HG03103 (cell line): Measurements from ENCODE around the gene CCDC116.
A peak's percentile ranks its signal among the peaks of the same experiment; 100 is the strongest.
"Not testable (repeated sequence)": the region's sequence is repeated elsewhere in the genome, so short reads cannot be mapped to it uniquely, and the experiment has no call there.

Experiments used
- ATAC-seq: cut with Tn5 transposase; IDR thresholded peaks from one replicate; pipeline ENCODE4 v1.9.1; 2021; ENCODE audit warnings: low read depth; ENCODE audit not compliant: unreplicated experiment

The CCDC116 gene

DNA sequence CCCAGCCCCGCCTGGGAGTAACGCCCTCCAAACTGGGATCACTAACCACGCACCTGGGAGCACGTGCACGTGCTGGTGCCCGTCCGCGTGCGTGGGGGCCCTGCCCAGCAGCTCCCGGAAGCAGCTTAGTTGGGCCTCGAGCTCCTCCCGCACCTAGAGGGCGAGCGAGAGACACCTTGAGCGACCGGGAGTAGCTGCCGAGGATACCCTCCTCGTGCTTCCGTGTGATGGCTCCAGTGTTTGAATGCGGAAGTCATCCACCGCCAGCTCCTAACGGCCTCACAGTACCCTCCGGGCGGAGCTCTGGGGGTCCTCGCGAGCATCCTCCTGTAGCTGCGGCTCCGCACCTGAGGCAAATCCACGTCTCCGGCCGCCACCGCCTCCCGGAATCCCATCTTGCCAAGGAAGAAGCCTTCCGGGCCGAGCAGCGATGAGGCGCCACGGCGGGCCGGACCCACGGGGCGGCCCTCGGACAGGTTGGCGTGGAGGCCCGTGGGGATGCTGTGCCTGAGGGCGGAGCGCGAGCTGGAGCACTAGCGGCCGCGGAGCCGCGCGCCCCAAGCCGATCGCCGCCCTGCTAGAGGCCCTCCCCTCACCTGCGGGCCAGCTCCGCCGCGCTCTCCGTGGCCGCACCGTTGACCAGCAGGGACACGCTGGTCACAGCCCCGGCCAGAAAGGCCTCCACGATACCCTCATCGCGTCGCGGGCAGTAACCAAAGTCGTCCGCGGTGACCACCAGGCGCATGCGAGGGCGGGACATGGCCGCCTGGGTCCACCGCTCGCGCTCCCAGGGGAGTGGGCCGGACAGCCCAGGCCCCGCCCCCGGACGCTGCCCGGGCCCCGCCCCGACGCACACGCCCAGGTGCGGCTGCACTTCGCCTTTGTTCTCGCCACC is 3.1 kb upstream of the CCDC116 start, which contains the start of gene YDJC:
YDJC (minus strand) TSS at position 768 of the 895 bp plus-strand sequence; CDS start at position 760, 8 bp downstream.
- peak; percentile 75 for ATAC-seq

- no peak for ATAC-seq
Measured at GRCh38 chr22:21631025-21631424, 1.5 kb upstream of the CCDC116 start.

DNA sequence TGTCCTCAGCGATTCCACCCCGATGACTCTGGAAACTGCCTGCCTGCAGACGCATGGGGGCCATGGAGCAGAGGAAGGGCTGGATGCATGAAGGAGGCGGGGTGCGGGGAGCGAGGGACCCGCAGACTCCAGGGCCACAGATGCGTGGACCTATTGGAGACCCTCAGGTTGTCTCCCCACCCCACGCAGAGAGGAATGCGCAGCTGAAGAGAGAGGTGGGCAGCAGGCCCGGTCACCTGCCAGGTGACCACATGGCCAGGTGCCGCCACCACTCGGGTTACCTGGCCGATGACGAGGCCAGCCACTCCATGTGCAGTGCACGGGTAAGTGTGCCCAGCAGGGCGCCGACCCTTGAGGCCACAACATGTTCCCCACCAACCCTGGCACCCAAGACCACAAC is 371 bp downstream of the CCDC116 start:
- no peak for ATAC-seq

- no peak for ATAC-seq
Measured at GRCh38 chr22:21633481-21633880, 921 bp downstream of the CCDC116 start.

DNA sequence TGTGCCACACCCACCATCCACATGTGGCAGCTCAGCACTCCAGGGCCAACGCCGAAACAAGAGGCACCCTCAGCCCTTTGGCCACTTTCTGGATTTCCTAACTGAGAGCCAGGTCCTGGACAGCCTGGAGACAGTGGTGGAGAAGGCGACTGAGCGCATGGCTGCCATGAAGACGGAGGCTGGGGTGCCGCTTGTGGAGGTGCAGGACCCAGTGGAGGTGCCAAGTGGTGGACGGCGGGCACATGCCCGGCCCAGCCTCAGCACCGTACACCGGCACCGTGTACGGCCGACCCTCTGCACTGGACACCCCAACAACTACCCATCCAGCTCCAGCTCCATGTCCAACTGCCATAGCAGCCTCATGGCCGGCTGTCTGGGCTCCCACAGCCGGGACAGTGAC is 1.5 kb downstream of the CCDC116 start:
- no peak for ATAC-seq

- ATAC-seq = no peak
Measured at GRCh38 chr22:21634844-21635243, 2.3 kb downstream of the CCDC116 start.

DNA sequence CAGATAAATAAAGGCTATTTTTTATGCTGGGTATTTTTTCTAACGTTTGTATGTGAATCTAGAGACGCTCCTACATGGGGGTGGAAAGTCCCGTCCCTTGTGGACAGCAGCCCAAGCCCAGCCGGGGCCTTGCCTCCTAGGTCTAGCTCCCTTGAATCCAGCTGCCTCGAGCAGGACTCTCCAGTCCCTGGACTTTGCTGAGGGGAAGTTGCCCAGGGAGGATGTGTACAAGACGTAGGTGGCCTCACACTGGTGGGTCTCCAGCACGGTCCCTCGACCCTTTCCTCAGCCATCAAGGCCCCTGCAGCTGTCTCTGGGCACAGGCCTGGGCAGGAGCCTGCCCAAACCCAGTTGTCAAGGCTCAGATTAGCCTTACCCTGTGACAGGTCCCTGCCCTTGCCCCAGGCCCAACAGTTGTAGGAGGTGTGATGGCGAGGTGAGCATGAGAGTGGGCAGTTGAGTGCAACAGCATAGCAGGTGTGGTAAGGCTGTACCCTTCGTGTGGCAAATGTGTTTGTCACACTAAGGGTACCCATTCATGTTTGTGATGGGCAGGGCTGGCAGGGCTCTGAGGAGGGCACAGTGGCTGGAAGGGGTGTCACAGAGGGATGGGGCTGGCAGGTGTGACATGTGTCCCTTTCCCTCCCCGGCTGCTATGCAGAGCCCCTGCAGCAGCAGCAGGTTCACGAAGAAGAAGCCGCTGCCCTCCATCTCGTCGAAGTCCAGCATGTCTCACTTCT is 3.4 kb downstream of the CCDC116 start:
- no peak for ATAC-seq

DNA sequence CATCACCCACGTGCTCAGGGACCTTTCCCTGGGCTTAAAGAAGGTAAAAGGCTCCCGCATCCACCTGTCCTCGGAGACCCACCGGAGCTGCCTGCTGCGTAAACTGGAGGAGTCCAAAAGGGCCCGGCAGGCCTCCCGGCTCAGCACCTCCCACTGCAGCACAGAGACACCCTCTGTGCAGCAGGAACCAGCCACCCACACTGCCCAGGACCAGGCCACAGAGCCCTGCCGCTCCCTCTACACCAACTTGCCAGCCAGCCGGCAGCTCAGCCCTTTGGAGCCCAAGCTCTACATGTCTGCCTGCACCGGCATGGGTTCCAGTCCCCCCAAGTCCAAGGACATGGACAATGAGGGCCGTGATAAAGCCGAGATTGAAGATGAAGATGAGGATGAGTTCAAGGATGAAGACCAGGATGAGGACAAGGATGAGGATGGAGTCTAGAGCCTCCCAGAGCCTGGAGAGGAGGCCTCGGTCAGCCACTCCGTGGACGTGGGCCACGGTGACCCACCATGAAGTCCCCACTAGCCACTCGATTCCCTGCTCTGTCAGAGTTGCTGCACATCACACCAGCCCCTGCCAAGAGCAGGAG is 4.2 kb downstream of the CCDC116 start:
- no peak for ATAC-seq

DNA sequence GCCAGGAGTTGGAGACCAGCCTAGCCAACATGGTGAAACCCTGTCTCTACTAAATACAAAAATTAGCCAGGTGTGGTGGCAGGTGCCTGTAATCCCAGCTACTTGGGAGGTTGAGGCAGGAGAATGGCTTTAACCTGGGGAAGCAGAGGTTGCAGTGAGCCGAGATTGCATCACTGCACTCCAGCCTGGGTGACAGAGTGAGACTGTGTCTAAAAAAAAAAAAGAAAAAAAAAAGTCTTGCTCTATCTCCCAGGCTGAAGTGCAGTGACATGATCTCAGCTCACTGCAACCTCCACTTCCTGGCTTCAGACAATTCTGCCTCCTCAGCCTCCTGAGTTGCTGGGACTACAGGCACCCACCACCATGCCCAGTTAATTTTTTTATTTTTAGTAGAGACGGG is 4.9 kb downstream of the CCDC116 start:
- not testable (repeated sequence) for ATAC-seq

DNA sequence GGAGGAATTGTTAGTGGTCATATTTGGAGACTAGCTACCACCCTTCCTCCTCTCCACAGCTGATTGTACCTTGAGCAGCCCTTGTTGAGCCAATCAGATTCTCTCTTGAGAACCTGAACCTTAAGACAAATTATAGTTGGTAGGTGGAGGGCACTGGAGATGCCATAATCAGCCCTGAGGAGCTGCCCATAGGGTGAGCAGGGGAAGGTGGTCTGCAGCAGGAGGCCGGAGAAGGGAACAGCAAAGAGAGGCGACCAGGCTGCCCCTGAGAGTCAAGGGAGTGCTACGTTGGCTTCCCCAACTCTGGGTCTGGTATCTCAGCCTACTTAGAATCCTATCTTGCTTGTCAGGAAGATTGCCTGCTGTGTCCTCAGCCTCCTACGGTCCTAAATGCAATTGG is 6.8 kb downstream of the CCDC116 start:
- no peak for ATAC-seq

DNA sequence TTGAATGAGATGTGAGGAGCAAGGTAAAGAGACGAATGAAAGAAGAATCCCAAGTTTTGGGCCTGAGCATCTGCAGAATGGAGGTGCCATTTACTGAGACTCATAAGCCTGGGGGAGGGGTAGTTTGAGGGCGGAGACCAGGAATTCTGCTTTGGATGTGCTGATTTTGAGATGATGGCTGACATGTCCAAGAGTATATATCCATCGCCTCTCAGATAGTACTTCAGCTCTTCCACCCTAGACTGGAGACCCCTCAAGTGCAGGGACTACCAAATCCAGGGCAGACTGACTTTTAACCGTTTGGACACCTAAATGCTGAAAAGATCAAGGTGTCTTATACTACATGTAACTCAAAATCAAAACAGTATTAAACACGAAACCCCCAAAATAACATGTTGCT is 8.2 kb downstream of the CCDC116 start:
- ATAC-seq = no peak

DNA sequence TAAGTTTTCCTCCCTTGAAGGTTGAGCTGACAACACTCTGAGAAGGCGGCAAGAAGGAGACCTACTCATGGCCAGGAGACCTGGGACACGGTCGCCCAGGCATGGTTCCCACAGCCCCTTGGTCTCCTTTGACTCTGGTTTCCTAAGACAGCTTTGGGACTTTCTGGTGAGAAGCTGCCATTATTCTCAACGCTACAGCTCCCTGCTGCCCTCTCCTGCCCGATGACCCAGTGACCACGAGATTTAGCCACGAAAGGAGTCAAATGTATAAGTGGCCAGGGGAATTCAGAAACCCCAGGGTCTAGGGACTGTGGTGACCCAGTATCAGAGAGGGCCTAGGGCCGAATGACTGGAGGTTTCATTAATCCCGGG is 8.8 kb downstream of the CCDC116 start:
- no peak for ATAC-seq

DNA sequence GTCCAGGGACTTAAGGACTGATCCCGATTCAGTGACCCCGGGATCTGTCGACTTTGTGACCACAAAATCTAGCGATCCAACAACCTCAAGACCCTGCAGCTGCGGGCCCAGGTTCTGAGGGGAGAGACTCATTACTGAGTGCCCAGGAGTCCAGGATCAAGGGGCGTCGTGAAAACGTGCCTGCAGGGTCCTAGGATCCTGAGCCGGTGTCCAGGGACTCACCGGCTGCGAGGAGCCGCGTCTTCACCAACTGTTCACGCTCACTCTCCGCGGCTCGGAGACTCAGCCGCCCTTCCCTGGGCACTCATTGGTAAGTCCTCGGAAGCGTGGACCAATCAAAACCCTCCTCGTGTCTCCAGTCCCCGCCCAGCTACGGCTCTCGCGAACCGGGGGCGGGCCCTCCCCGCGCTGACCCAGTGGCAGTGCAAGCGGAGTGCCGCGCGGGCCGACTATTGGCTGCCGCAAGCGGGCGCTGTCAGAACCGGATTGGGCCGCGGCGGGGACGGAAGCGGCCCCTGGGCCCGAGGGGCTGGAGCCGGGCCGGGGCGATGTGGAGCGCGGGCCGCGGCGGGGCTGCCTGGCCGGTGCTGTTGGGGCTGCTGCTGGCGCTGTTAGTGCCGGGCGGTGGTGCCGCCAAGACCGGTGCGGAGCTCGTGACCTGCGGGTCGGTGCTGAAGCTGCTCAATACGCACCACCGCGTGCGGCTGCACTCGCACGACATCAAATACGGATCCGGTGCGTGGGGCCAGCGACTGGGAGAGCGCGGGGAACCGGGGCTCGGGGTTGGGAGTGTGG is 9.4 kb downstream of the CCDC116 start, which contains the start of gene SDF2L1:
SDF2L1 (plus strand) TSS at position 514 of the 795 bp plus-strand sequence; CDS start at position 549, 35 bp downstream.
- peak; percentile 79 for ATAC-seq

- no peak for ATAC-seq
Measured at GRCh38 chr22:21642584-21643448, 10.3 kb downstream of the CCDC116 start.

DNA sequence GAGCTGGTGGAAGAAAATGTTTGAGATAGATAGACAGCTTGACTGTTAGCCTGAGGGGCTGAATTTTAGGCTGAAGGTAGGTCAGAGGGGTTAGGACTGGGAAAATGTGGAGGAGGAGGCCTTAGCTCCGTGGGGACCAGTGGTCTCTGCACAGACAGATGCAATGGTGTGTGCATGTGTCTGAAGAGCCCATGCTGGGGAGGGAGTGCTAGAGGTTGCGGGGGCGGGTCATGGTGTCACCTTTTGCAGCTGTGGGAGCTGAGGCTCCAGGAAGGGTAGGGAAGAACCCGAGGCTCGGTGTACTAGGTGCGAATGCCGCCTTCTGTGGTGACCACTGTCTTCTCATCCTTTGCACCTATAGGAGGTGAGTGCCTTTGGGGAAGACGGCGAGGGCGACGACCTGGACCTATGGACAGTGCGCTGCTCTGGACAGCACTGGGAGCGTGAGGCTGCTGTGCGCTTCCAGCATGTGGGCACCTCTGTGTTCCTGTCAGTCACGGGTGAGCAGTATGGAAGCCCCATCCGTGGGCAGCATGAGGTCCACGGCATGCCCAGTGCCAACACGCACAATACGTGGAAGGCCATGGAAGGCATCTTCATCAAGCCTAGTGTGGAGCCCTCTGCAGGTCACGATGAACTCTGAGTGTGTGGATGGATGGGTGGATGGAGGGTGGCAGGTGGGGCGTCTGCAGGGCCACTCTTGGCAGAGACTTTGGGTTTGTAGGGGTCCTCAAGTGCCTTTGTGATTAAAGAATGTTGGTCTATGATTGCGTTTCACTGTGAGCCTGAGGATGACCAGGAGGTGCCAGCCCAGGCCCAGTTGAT is 11.2 kb downstream of the CCDC116 start:
- no peak for ATAC-seq

DNA sequence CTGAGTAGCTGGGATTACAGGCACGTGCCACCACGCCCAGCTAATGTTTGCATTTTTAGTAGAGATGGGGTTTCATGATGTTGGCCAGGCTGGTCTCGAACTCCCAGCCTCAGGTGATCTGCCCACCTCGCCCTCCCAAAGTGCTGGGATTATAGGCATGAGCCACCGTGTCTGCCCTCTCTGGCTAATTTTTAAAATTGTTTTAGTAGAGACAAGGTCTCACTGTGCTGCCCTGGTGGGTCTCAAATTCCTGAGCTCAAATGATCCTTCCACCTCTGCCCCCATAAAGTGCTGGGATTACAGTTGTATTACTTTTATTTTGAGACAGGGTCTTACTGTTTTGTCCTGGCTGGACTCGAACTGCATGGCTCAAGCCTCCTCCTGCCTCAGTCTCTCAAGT is 13.0 kb downstream of the CCDC116 start:
- ATAC-seq = not testable (repeated sequence)

- no peak for ATAC-seq
Measured at GRCh38 chr22:21646608-21647590, 14.3 kb downstream of the CCDC116 start.
